Measurements from ENCODE around the gene CHRNA7.

Gene CHRNA7

GRCh38 chr15:32029862-32030781, at the start of gene CHRNA7:
Gene CHRNA7 (plus strand): TSS chr15:32030515. CDS start chr15:32030595, 80 bp downstream.
- peak within 1 kb of the TSS; percentile 44 for H3K4me3 ChIP-seq (ENCODE audit: low read depth, low read length)
- TF ChIP-seq CTCF (IDR thresholded peaks at IDR 0.05; ENCODE audit: low read depth, low read length, missing control alignments): peak; percentile 30
- no peak for DNase-seq (ENCODE audit: low read depth)

- no peak overlapping the region for H3K4me3 ChIP-seq (ENCODE audit: low read depth, low read length)
- no peak for DNase-seq (ENCODE audit: low read depth)
- no peak for TF ChIP-seq CTCF (IDR thresholded peaks at IDR 0.05; ENCODE audit: low read depth, low read length, missing control alignments)
These were observed 44.7 kb upstream of the CHRNA7 start for GRCh38 chr15:31985607-31986006.

GRCh38 chr15:31993062-31993461, 37.3 kb upstream of the CHRNA7 start:
- H3K4me3 ChIP-seq (ENCODE audit: low read depth, low read length): no peak overlapping the region
- no peak for DNase-seq (ENCODE audit: low read depth)
- no peak for TF ChIP-seq CTCF (IDR thresholded peaks at IDR 0.05; ENCODE audit: low read depth, low read length, missing control alignments)

- H3K4me3 ChIP-seq (ENCODE audit: low read depth, low read length): no peak overlapping the region
- TF ChIP-seq CTCF (IDR thresholded peaks at IDR 0.05; ENCODE audit: low read depth, low read length, missing control alignments): no peak
- no peak for DNase-seq (ENCODE audit: low read depth)
These were observed 32.6 kb upstream of the CHRNA7 start for GRCh38 chr15:31997711-31998110.

GRCh38 chr15:32003558-32003957, 26.8 kb upstream of the CHRNA7 start:
- TF ChIP-seq CTCF (IDR thresholded peaks at IDR 0.05; ENCODE audit: low read depth, low read length, missing control alignments): no peak
- H3K4me3 ChIP-seq (ENCODE audit: low read depth, low read length): no peak overlapping the region
- no peak for DNase-seq (ENCODE audit: low read depth)

GRCh38 chr15:32004249-32004648, 26.1 kb upstream of the CHRNA7 start:
- DNase-seq (ENCODE audit: low read depth): no peak
- H3K4me3 ChIP-seq (ENCODE audit: low read depth, low read length): no peak overlapping the region
- no peak for TF ChIP-seq CTCF (IDR thresholded peaks at IDR 0.05; ENCODE audit: low read depth, low read length, missing control alignments)

Measured in GM12864 (cell line).